SU-DHL-6 (cell line): ENCODE data around the gene SPTLC1.

Source experiments
- H2AFZ ChIP-seq: fragments of 200-600 bp; sonication (generic); 2 replicates; pipeline ENCODE4 v1.6.1; 2014; ENCODE audit warnings: low read depth, mild to moderate bottlenecking, moderate library complexity, mixed read lengths, antibody characterized with exemption, low read length; ENCODE audit not compliant: severe bottlenecking
- H3F3A ChIP-seq: fragments of 200-600 bp; shearing (Covaris generic); 2 replicates; pipeline ENCODE4 v1.6.0; 2016; ENCODE audit warnings: antibody characterized with exemption, mild to moderate bottlenecking; ENCODE audit not compliant: insufficient read depth
- H3K27ac ChIP-seq: fragments of 200-600 bp; sonication (generic); 2 replicates; pipeline ENCODE4 v1.5.1; 2016; ENCODE audit warnings: low read depth, mild to moderate bottlenecking, low read length, moderate library complexity, mixed read lengths
- H3K27me3 ChIP-seq: fragments of 200-600 bp; sonication (generic), shearing (Covaris generic); 2 replicates; pipeline ENCODE4 v1.6.0; 2014; ENCODE audit warnings: mild to moderate bottlenecking, low read length
- H3K36me3 ChIP-seq: fragments of 200-600 bp; sonication (generic); 2 replicates; pipeline ENCODE4 v1.6.1; 2014; ENCODE audit warnings: mild to moderate bottlenecking, low read length, mixed read lengths
- H3K4me2 ChIP-seq: fragments of 300-600, 200-600 bp; shearing (Covaris generic), sonication (generic); 2 replicates; pipeline ENCODE4 v1.6.0; 2014; ENCODE audit warnings: low read length, low read depth, mild to moderate bottlenecking; ENCODE audit not compliant: poor library complexity, severe bottlenecking
- H3K4me3 ChIP-seq: fragments of 200-600 bp; sonication (generic); 2 replicates; pipeline ENCODE4 v1.5.1; 2014; ENCODE audit warnings: antibody characterized with exemption, low read length, mild to moderate bottlenecking, mixed read lengths; ENCODE audit not compliant: insufficient read depth, poor library complexity, severe bottlenecking
- H3K79me2 ChIP-seq: fragments of 200-600 bp; sonication (generic); 2 replicates; pipeline ENCODE4 v1.6.1; 2014; ENCODE audit warnings: mild to moderate bottlenecking, low read length, moderate library complexity; ENCODE audit not compliant: insufficient read depth
- H3K9ac ChIP-seq: fragments of 200-600 bp; sonication (generic); 2 replicates; pipeline ENCODE4 v1.7.0; 2014; ENCODE audit warnings: mild to moderate bottlenecking, low read length
- H3K9me2 ChIP-seq: fragments of 200-600 bp; sonication (generic); replicated peaks from 2 replicates; pipeline ENCODE4 v1.6.1; 2014; ENCODE audit warnings: low read length; ENCODE audit not compliant: insufficient read depth
- H3K9me3 ChIP-seq: fragments of 200-600 bp; sonication (generic); 2 replicates; pipeline ENCODE4 v1.6.1; 2014; ENCODE audit warnings: low read length, mixed read lengths; ENCODE audit not compliant: insufficient read depth
- H4K20me1 ChIP-seq: fragments of 200-600 bp; sonication (generic); 2 replicates; pipeline ENCODE4 v1.6.1; 2014; ENCODE audit warnings: low read depth, mild to moderate bottlenecking, antibody characterized with exemption, low read length, moderate library complexity, mixed read lengths
- CTCF ChIP-seq: fragments of 200-600 bp; sonication (generic); IDR thresholded peaks from one replicate; pipeline ENCODE4 v1.5.1; 2017; ENCODE audit warnings: antibody characterized with exemption, mild to moderate bottlenecking, low read length, moderate library complexity; ENCODE audit not compliant: insufficient read depth, poor library complexity, severe bottlenecking
- EZH2phosphoT487 ChIP-seq: fragments of 200-600 bp; sonication (generic), shearing (Covaris generic); conservative IDR thresholded peaks from 2 replicates; pipeline ENCODE4 v1.6.1; 2018; ENCODE audit warnings: mild to moderate bottlenecking, antibody characterized with exemption, low read length, moderate library complexity, mixed read lengths

The SPTLC1 gene

GRCh38 chr9:92048924-92049625 lies 66.1 kb downstream of the SPTLC1 start:
- TF ChIP-seq CTCF (no peak), EZH2phosphoT487 (no peak)
- no peaks in the 10 kb centered on the region for H3K27me3 ChIP-seq
- H3K36me3 ChIP-seq = peaks cover 13% of the 10 kb centered on the region; the same call in 1 of the 2 replicates
- H3K9me3 ChIP-seq = no peaks in the 10 kb centered on the region
- no peak overlapping the region for H3K4me3 ChIP-seq
- no peak overlapping the region for H3K9ac ChIP-seq
- H3F3A ChIP-seq = no peaks in the 10 kb centered on the region
- H2AFZ ChIP-seq = no peak overlapping the region
- no peak overlapping the region for H3K27ac ChIP-seq
- no peaks in the 10 kb centered on the region for H3K79me2 ChIP-seq
- H3K4me2 ChIP-seq = no peak overlapping the region
- H3K9me2 ChIP-seq = no peaks in the 10 kb centered on the region
- H4K20me1 ChIP-seq = no peaks in the 10 kb centered on the region

- Histone ChIP-seq H3K36me3 (peaks cover 23% of the 10 kb centered on the region), H3K79me2 (no peaks in the 10 kb centered on the region), H3K4me2 (no peak overlapping the region), H3F3A (no peaks in the 10 kb centered on the region), H3K9ac (no peak overlapping the region), H3K9me3 (peaks cover 5% of the 10 kb centered on the region; the same call in 1 of the 2 replicates), H3K27me3 (no peaks in the 10 kb centered on the region), H3K4me3 (no peak overlapping the region), H2AFZ (no peak overlapping the region), H3K27ac (no peak overlapping the region), H3K9me2 (no peaks in the 10 kb centered on the region), H4K20me1 (no peaks in the 10 kb centered on the region)
- no peak for TF ChIP-seq CTCF
- TF ChIP-seq EZH2phosphoT487 = no peak
Measured at GRCh38 chr9:92047500-92047899, 67.7 kb downstream of the SPTLC1 start.

GRCh38 chr9:92046676-92047075 lies 68.5 kb downstream of the SPTLC1 start:
- H3K36me3 ChIP-seq = peaks cover 26% of the 10 kb centered on the region
- H3K9me3 ChIP-seq = peaks cover 9% of the 10 kb centered on the region; the same call in 1 of the 2 replicates
- H3K4me3 ChIP-seq = no peak overlapping the region
- no peak overlapping the region for H2AFZ ChIP-seq
- TF ChIP-seq EZH2phosphoT487 = no peak
- no peak for TF ChIP-seq CTCF
- no peaks in the 10 kb centered on the region for H3K27me3 ChIP-seq
- no peaks in the 10 kb centered on the region for H3K79me2 ChIP-seq
- no peak overlapping the region for H3K9ac ChIP-seq
- no peaks in the 10 kb centered on the region for H4K20me1 ChIP-seq
- no peaks in the 10 kb centered on the region for H3K9me2 ChIP-seq
- H3K4me2 ChIP-seq = no peak overlapping the region
- no peaks in the 10 kb centered on the region for H3F3A ChIP-seq
- no peak overlapping the region for H3K27ac ChIP-seq
